HG03135 (cell line): ENCODE measurements around the gene PDE2A.
"Not testable (repeated sequence)": the region's sequence is repeated elsewhere in the genome, so short reads cannot be mapped to it uniquely, and the experiment has no call there.

Experiments
- ATAC-seq: cut with Tn5 transposase; IDR thresholded peaks from one replicate; pipeline ENCODE4 v1.9.1; 2021; ENCODE audit warnings: mild to moderate bottlenecking, moderate library complexity; ENCODE audit not compliant: unreplicated experiment

PDE2A gene

DNA sequence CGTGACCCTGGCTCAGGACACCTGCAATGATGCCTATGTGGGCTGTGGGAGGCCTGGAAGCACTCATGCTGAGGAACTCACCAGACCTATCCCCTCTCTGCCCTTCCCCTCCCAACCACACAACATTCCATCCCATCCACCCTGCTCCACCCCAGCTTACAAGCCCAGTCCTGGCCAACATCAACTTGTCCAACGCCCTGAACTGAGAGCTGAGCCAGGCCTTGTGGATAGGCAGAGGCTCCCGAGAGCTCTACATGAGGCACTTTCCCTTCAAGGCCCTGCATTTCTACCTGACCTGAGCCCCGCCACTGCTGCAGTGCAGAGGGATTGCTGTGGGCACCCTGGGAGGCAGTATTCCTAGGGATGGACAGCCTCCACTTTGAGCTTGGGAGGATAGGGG lies 112.4 kb downstream of the PDE2A start:
- ATAC-seq = no peak

DNA sequence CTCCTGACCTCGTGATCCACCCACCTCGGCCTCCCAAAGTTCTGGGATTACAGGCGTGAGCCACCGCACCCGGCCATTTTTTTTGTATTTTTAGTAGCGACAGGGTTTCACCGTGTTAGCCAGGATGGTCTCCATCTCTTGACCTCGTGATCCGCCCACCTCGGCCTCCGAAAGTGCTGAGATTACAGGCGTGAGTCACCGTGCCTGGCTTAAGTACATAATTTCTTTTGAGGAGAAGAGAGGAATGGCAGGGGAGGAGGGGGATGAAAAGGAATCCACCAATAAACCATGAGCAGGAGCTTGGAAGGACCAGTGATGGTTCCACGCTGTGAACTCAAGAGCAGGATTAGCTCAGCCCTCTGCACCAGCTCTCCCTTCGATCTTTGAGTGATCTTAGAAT lies 113.4 kb downstream of the PDE2A start:
- not testable (repeated sequence) for ATAC-seq

DNA sequence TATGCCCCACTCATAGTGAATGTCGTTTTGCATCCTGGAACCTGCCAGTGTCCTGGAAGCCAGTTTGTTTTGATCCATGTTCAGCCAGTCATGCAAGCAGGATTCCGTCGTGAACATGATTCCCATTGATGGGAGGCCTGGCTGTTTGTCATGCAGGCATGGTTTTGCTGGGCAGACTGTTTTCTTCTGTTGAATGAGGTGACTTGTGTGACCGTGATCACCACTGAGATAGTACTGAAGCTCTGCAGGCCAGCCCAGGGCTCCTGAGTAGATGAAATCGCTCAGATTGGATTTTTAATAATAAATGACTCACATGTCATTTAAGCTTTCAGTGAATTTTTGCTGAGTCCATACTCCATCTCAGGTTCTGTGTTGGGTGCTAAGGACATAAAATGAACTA lies 117.8 kb downstream of the PDE2A start:
- ATAC-seq = no peak

DNA sequence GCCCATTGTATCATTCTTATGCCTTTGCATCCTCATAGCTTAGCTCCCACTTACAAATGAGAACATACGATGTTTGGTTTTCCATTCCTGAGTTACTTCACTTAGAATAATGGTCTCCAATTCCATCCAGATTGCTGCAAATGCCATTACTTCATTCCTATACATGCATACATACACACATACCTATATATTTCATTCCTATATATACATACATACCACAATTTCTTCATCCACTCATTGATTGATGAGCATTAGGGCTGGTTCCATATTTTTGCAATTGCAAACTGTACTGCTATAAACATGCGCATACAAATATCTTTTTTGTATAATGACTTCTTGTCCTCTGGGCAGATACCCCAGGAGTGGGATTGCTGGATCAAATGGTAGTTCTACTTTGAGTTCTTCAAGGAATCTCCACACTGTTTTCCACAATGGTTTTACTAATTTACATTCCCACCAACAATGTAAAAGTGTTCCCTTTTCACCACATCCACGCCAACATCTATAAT lies 119.2 kb downstream of the PDE2A start:
- not testable (repeated sequence) for ATAC-seq

DNA sequence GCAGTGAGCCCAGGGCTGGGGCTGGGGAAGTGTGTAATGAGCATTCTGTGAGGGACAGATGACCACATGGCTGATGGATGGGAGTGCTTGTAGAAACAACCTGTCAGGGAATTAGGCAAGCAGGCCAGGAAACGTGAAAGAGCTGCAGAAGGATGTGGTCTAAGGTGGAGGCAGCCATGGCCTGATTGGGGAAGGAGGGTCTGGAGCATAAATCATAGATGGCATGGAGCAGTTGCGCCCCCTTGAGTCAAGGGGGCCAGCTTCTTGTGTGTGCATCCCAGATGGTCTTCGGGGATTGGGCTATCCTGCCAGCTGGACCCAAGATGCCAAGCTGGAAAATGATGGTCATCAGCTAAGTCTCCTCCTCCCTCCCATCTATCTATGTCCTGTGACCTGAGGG lies 120.5 kb downstream of the PDE2A start:
- no peak for ATAC-seq

DNA sequence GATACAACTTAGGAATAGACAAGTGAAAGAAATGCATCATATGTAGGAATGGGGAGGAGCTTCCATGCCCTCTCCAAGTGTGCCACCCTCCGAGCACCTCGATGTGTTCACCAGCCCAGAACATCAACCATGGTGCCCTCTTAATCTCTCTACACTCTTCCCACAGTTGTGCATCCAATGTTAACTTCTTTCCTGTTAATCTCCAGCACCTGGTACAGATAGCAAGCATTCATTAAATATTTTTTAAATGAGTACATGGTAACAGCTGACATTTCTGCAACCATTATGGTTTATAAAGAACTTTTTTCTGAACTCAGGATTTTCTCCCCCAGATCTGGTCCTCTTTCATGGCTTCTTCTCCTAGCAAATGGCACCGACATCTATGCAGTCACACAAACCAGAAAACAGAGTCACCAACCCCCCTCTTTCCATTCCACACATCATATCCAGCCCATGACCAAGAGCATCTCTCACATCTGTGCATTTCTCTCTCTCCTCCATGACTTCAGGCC lies 121.8 kb downstream of the PDE2A start:
- ATAC-seq = no peak

DNA sequence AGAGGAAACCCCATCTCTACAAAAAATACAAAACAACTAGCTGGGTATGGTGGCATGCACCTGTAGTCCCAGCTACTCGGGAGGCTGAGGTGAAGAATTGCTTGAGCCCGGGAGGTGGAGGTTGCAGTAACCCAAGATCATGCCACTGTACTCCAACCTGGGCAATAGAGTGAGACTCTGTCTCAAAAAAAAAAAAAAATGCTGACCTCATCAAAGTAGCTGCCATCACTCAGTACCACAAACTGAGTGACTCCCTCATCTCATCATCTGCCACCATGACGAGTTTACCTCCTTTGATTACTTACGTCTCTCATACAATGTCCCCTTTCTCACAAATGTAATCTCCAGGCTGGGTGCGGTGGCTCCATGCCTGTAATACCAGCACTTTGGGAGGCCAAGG lies 122.7 kb downstream of the PDE2A start:
- ATAC-seq = no peak

DNA sequence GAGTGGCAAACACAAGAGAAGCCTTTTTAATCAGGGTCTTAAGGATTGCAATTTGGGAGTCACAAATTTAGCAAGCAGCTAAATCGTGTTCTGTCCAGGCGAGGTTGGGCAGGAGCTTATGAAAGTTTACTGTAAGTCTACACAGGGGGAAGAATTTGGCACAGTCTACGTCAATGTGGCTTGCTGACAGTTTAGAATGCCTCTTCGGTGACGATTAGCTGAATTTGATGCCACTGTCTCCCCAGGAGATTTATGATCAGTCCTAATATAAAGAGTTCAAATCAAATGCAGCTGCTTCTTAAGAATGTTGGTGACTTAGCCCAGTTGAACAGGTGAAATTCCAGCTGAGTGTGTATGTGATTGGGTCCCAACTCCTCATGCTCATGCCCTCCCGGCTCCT lies 125.8 kb downstream of the PDE2A start:
- no peak for ATAC-seq

DNA sequence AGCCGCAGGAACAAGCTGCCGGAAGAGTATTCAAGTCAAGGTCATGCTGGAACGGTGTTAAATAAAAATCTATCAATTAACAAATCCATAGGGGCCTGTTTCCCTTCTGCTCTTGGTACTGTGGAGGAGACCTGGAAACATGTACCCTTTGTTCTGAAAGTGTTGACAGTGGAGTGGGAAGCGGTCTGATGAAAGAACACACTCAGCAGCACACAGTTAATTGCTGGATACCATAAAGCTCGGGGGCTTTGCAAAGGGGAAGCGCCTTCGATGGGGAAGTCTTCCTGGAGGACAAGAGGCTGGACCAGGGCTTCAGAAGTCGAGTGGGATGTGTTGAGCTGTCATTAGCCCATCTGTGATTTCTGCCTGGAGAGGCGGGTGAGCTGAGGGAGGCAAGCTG lies 127.4 kb downstream of the PDE2A start:
- no peak for ATAC-seq

DNA sequence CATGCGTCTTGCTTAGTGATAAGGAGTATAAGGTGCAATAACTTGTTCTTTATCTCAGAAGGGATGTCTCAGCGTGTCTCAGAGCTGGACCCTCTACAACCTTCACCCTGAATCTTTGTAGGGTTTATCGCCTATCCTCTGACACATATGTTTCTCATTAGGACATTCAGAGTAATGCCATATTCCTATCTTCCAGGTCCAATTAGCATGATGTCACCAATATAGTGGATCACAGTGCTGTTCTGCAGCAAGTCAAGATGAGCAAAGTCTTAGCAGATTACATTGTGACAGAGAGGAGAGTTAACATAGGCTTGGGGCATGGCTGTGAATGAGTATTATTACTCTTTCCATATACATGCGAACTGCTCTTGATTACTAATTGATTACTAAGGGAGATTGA lies 129.6 kb downstream of the PDE2A start:
- ATAC-seq = no peak

DNA sequence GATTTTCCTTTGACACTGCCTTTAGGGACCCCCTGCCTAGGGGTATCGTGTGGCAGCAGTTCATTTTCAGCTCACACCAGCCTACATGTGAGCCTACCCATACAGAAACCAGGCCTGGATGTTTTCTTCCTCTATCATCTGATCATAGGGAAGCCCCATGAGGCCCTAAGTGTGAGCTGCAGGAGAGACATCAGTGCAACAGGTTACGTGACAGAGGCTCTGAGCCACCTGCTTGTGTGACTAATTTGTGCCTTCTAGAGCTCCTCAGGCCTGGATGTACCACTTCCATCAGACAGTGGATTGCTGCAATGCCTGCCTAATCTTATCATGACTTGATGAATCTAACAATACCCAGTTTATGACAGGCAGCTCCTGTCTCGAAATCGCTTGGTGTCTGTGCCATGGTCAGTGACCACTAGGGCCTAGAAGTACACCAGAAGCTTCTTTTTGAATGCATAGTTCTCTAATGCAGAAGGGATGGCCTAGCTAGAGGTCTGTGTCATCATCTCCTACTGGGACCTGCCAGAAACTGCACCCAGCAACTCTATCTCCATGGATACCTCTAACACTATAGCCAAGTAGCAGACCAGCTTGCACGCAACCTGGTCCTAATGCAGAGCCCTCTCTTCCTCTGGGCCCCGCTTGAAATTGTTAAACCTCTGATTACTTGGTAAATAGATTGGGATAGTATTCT lies 130.2 kb downstream of the PDE2A start:
- ATAC-seq = no peak

DNA sequence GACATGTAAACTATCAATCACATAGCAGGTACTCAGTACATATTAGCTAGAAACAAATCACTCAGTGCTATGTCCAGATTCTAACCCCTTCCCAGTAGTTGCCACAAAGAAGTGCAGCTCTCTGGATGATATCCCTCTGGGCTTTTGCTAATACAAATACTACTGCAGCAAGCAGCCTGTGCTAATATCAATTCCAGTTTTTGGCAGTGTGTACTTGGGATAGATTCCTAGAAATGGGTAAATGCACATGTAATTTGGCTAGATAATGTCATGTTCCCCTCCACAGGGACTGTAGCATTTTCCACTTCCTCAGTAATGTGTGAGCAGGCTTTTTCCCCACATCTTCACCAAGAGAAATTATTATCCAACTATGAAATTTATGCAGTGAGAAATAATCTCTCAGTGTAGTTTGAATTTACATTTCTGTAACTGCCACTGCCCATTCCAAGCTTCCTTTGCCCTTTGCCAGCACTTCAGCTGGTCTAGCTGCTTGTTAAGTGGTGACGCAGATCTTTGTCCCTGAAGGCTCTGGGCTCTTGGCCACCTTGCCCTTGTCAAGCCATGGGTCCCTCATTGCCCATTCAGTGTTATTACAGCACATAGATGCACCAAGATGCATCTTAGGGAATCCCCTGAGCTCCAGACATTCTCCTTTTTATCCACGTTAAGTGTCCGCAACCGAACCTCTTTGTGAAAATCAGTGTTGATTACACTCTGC lies 132.8 kb downstream of the PDE2A start:
- no peak for ATAC-seq

DNA sequence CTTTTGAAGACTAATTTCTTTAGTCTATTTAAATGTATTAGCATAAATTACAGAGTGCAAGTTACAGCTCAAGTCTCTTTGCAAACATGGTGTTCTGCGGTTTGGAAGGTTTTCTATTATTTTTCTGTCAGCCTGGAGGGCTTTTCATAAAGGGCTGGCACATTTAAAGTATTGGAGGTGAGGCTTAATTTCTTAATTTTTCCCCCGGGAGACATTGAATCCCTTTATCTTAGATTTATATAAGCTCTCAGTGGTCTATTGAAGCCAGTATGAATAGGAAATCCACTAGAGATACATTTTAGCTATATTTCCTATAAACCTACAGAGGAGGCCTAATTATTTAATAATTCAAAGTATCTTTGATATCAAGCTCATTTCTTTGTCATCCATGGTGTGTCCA lies 137.2 kb downstream of the PDE2A start:
- ATAC-seq = no peak

DNA sequence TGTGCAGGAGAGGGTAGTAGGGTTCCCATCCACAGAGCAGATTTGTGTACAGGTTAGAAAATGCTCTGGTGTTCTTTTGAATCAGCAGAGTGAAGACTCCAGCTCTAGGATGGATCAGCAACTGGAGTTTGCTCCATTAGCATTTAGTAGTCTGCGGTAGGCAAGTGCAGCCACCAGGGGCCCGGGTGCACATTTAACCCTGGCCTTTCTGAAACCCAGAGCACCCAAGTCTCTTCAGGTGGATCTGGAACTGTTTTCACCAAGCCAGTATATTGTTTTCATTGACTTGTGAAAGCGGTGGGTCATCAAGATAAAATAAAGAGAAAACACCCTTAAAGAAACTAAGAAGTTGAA lies 139.1 kb downstream of the PDE2A start:
- ATAC-seq = no peak

DNA sequence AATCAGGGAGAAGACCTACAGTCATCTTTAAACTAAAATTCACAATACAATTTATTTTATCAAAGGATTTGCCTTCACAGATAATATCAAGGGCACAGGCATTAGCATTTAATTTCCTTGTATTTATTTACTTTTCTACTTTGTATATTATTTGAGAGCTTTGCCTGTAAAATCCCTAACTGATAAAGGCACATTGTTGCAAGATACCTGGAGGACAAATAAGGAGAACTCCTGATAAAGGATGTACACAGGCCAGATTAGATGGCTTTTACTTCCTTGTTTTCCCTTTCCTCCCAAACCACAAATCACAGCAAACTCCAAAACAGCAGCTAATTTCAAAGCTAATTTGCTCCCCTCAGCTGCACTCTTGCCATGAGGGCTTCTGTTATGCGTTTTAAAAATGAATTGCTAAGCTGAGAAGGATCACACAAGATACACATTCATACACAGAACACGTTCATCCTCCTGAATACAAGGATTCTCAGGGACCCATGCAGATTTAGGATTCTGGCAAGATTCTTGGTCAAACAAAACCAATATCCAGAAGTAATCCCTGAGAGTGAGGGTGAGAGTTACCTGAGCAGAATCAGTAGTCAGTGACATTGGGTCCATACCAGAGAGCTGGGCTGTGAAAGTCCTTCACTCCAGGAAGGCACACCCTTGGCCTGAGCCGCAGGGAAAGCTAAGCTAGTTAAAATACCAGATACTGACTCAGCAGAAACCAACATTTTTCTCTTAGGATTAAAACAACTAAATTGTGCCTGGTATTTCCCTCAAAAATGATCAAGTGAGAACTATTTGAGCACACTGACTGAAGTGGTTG lies 139.6 kb downstream of the PDE2A start:
- no peak for ATAC-seq

DNA sequence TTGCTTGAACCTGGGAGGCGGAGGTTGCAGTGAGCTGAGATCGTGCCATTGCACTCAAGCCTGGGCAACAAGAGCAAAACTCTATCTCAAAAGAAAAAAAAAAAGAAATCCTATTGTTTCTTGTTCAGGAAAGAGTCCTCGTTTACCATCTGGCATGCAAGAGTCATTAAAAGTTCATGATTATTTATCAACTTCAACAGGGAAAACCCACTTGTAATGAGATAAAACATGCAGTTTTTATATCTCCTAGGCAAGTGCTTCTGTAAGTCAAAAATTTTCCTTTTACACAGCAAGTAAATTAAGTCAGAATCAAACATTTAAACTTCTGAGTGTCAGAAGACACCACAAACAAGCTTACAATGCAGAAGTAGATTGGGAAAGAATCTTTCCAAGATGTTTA lies 145.2 kb downstream of the PDE2A start:
- ATAC-seq = no peak

DNA sequence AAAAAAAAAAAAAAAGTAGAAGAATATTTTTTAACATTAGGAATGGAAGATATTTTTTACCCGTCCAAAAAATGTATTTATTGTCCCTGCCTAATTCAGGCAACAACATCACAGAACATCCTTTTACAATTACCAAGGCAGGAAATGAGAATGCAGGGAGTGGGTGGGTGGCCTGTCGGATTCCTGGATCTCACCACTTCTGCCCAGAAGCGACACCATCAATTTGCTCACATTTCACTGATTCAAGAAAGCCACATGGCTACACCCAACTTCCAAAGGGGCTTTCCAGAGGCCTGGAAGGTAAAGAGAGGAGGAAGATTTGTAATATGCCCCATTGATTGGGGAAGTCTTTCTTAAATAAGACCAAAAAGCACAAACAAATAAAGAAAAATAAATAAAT lies 146.1 kb downstream of the PDE2A start:
- no peak for ATAC-seq
